ENCODE results near the gene TRIM69.

DNA sequence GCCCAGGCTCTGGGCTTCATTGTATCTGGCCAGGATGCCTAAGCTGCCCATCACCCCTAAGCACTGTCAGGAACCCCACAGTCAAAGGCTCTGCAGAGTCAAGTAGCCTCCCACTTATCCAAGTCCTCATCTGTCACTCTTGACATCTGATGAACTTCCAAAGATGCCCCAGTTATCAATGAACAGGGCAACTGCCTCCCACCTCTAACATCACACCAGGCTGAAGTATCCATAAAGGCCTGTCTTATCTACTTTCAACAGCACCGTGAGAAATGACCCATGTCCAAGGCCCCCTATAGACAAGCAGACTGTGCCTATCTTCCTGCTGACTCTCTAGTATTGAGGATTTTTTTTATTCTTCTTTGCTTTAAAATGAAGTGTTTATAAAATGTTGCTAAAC, 56.4 kb downstream of the TRIM69 start:
- TF ChIP-seq, protein P1, sequence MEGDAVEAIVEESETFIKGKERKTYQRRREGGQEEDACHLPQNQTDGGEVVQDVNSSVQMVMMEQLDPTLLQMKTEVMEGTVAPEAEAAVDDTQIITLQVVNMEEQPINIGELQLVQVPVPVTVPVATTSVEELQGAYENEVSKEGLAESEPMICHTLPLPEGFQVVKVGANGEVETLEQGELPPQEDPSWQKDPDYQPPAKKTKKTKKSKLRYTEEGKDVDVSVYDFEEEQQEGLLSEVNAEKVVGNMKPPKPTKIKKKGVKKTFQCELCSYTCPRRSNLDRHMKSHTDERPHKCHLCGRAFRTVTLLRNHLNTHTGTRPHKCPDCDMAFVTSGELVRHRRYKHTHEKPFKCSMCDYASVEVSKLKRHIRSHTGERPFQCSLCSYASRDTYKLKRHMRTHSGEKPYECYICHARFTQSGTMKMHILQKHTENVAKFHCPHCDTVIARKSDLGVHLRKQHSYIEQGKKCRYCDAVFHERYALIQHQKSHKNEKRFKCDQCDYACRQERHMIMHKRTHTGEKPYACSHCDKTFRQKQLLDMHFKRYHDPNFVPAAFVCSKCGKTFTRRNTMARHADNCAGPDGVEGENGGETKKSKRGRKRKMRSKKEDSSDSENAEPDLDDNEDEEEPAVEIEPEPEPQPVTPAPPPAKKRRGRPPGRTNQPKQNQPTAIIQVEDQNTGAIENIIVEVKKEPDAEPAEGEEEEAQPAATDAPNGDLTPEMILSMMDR (conservative IDR thresholded peaks at IDR 0.05; ENCODE audit: low read depth, low read length) = no peak
- no peak for TF ChIP-seq EZH2 (IDR thresholded peaks at IDR 0.05; ENCODE audit: borderline replicate concordance, low read depth, low read length, poor library complexity, severe bottlenecking)
